Suppressor macrophage (primary cell): ENCODE data around the gene ST8SIA3.
"Not testable (repeated sequence)": the region's sequence is repeated elsewhere in the genome, so short reads cannot be mapped to it uniquely, and the experiment has no call there.

ENCODE experiments used
- DNase-seq, 4 experiments: peaks; one replicate each; pipeline ENCODE4 v3.0.0-alpha.2; 2020 to 2022

ST8SIA3 gene

GRCh38 chr18:57366528-57367081 lies 14.2 kb downstream of the ST8SIA3 start:
- no peak for DNase-seq

GRCh38 chr18:57372444-57372843 lies 20.1 kb downstream of the ST8SIA3 start:
- no peak for DNase-seq

- no peak for DNase-seq
Observed at GRCh38 chr18:57373017-57373416, 20.7 kb downstream of the ST8SIA3 start.

- DNase-seq, result no peak
Observed at GRCh38 chr18:57376503-57376902, 24.1 kb downstream of the ST8SIA3 start.

GRCh38 chr18:57389271-57389670 lies 36.9 kb downstream of the ST8SIA3 start:
- no peak for DNase-seq

GRCh38 chr18:57390044-57390443 lies 37.7 kb downstream of the ST8SIA3 start:
- no peak for DNase-seq

GRCh38 chr18:57394749-57395148 lies 42.4 kb downstream of the ST8SIA3 start:
- not testable (repeated sequence) for DNase-seq

- not testable (repeated sequence) for DNase-seq
Observed at GRCh38 chr18:57396831-57397230, 44.5 kb downstream of the ST8SIA3 start.

- peak in 3 of 4 experiments; percentile 2 to 23 (median 10) for DNase-seq
Observed at GRCh38 chr18:57397440-57398132, 45.2 kb downstream of the ST8SIA3 start.

GRCh38 chr18:57404345-57404744 lies 52.0 kb downstream of the ST8SIA3 start:
- no peak for DNase-seq

- DNase-seq, result no peak
Observed at GRCh38 chr18:57409650-57410049, 57.3 kb downstream of the ST8SIA3 start.

- no peak for DNase-seq
Observed at GRCh38 chr18:57410749-57411148, 58.4 kb downstream of the ST8SIA3 start.

GRCh38 chr18:57416542-57416941 lies 64.2 kb downstream of the ST8SIA3 start:
- DNase-seq, result no peak
